ENCODE measurements around the gene CD83.

The CD83 gene

DNA sequence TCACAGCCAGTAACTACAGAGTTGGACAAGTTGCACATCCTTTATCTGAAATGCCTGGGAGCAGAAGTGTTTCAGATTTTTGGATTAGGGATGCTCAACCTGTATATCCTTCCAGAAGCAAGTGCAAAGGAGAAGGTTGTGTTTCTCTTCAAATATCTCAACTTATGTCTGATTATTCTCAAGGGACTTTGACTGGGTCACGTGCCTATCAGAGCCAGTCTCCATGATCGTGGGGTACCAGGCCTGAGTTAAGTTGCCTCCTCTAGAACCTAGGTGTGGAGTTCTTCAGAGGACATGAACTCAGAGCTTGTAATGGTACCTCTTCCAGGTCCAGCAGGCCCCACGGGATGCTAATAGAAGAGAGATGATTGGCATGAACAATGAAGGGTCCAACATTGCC lies 7.8 kb downstream of the CD83 start:
- DNase-seq (ENCODE audit: low read depth), result no peak
- H3K4me3 ChIP-seq (ENCODE audit: low read length), result no peak overlapping the region
- TF ChIP-seq, protein P1, sequence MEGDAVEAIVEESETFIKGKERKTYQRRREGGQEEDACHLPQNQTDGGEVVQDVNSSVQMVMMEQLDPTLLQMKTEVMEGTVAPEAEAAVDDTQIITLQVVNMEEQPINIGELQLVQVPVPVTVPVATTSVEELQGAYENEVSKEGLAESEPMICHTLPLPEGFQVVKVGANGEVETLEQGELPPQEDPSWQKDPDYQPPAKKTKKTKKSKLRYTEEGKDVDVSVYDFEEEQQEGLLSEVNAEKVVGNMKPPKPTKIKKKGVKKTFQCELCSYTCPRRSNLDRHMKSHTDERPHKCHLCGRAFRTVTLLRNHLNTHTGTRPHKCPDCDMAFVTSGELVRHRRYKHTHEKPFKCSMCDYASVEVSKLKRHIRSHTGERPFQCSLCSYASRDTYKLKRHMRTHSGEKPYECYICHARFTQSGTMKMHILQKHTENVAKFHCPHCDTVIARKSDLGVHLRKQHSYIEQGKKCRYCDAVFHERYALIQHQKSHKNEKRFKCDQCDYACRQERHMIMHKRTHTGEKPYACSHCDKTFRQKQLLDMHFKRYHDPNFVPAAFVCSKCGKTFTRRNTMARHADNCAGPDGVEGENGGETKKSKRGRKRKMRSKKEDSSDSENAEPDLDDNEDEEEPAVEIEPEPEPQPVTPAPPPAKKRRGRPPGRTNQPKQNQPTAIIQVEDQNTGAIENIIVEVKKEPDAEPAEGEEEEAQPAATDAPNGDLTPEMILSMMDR (conservative IDR thresholded peaks at IDR 0.05; ENCODE audit: low read length), result no peak

DNA sequence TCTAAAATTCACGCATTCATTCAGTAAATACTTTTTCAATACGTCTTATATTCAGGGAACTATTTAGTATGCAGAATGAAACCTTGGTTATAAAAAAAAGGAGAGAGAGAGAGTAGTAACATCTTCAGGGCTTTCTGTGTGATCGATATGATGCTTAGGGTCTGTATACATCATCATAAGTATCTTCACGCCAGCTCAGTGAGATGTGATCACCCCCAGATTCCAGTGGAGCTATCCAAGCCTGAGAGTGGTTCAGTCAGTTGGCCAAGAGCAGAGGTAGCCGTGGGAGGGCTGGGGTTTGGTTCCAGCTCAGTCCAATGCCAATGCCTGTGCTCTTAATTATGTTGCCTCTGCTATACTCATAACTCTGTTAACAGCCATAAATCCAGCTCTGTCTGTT lies 8.6 kb downstream of the CD83 start:
- DNase-seq (ENCODE audit: low read depth), result peak; percentile 22
- no peak overlapping the region for H3K4me3 ChIP-seq (ENCODE audit: low read length)

DNA sequence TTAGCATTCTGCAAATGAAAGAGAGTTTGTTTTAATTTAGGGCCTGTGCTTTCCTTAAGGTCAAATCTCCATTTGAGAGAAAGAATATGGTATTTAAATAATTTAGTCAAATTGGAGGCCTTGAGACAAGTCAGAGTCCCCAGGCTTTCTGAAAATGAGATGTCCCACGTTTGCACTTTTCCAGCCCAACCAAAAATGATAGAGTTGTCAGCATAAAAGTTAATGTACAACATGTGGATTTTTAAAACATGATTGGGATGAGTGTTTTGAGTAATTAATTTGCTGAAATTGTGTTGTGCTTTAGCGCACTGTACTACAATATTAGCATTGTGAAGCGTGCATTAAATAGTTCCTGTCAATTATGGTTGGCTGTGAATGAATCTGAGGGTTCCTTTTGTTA lies 10.0 kb downstream of the CD83 start:
- DNase-seq (ENCODE audit: low read depth), result no peak
- TF ChIP-seq, protein P1 (conservative IDR thresholded peaks at IDR 0.05; ENCODE audit: low read length), result no peak

More for the DNA sequence above, 8.6 kb downstream of the CD83 start:
- TF ChIP-seq, protein P1 (conservative IDR thresholded peaks at IDR 0.05; ENCODE audit: low read length), result no peak

DNA sequence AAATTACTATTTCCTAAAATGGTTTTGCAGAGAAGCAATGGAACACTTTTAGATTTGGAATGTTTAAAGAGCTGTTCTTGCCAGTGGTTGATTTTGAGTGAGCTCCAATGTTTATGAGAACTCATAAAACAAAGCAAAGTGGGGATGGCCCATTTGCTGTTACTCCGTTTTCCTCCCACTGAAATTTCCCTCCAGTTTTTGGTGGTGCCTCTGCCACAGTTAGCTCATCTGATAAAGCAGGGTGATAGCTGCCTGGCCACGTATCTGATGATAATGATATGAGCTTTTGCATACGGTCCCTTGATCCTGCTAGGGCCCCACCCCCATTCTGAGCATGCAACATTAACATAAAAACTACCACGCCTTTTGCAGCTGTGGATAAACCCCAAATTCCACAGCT lies 10.4 kb downstream of the CD83 start:
- TF ChIP-seq, protein P1 (conservative IDR thresholded peaks at IDR 0.05; ENCODE audit: low read length), result no peak
- H3K4me3 ChIP-seq (ENCODE audit: low read length), result no peak overlapping the region
- no peak for DNase-seq (ENCODE audit: low read depth)

More for the DNA sequence above, 10.0 kb downstream of the CD83 start:
- H3K4me3 ChIP-seq (ENCODE audit: low read length), result no peak overlapping the region

DNA sequence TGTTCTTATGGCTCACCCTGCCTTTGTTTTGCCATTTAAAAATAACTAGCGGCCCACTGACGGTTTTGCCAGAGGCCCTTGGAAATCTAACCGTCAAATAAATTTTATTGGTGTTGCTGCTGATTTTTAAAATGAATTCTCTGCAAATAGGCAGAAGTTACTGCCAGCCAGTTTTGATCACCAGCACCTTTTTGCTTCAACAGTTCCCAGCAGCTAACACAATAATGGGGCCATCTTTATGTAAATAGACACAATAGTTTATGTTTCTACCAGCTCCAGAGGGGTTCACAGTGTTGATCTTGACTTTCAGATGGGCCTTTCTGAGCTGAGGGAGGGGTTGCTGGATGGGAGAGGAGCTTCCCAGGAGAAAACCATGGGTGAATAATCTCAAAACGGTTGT lies 11.2 kb downstream of the CD83 start:
- TF ChIP-seq, protein P1 (conservative IDR thresholded peaks at IDR 0.05; ENCODE audit: low read length), result no peak
- H3K4me3 ChIP-seq (ENCODE audit: low read length), result no peak overlapping the region
- DNase-seq (ENCODE audit: low read depth), result no peak

DNA sequence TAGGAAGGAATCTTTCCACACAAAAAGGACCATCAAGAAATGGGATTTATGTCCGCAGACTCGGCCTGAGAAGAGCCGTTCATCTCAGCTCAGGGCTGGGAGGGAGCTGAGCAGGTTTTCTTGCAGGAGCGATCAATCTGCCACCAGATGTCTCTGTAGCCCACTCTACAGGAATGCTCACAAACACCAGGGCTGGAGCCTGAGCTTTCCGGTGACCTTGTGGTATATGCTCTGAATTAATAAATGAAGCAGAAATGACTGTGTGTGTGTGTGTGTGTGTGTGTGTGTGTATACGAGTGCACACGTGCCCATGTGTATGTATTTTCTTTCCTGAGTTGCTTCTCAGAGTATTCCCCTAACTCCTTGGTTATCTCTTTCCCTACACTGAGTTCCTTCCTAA lies 12.0 kb downstream of the CD83 start:
- DNase-seq (ENCODE audit: low read depth), result peak; percentile 65
- no peak overlapping the region for H3K4me3 ChIP-seq (ENCODE audit: low read length)
- TF ChIP-seq, protein P1 (conservative IDR thresholded peaks at IDR 0.05; ENCODE audit: low read length), result peak; percentile 67

DNA sequence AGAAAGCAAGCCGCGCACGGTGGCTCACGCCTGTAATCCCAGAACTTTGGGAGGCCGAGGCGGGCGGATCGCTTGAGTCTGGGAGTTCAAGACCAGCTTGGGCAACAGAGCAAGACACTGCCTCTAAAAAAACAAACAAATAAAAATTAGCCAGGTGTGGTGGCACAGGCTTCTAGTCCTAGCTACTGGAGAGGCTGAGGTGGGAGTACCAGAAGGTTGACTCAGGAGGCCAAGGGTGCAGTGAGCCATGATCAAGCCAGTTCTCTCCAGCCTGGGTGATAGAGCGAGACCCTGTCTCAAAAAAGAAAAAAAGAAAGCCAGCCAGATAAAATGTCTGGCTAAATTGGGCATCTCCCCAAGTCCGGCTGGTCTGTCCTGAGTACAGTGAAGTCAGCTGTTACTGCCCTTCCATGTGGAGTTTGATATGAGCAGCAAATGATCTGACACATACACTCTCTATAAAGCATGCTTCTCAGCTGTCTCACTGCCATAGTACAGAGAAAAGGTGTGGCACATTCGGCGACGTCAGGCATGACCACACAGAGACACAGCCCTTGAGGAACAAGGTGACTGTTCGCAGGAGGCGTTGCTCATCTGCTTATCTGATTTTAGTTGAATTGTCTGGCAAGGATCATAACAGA lies 13.0 kb downstream of the CD83 start:
- TF ChIP-seq, protein P1 (conservative IDR thresholded peaks at IDR 0.05; ENCODE audit: low read length), result no peak
- no peak overlapping the region for H3K4me3 ChIP-seq (ENCODE audit: low read length)
- no peak for DNase-seq (ENCODE audit: low read depth)
